Mesenchymal stem cell (in vitro differentiated cells and primary cell): ENCODE data around the gene ABI3BP.

ENCODE experiments used
- DNase-seq: peaks from one replicate; pipeline ENCODE4 v3.0.0-alpha.2; 2013
- H2AFZ ChIP-seq: one replicate; pipeline ENCODE4 v1.6.1; 2013; ENCODE audit warnings: low read depth, mild to moderate bottlenecking, control low read depth, inconsistent platforms, low read length, moderate library complexity
- H2AK5ac ChIP-seq: 2 replicates; pipeline ENCODE4 v1.6.1; 2013; ENCODE audit warnings: low read length, moderate library complexity, mild to moderate bottlenecking, inconsistent platforms; ENCODE audit not compliant: severe bottlenecking
- H2BK120ac ChIP-seq: one replicate; pipeline ENCODE4 v1.6.1; 2013; ENCODE audit warnings: low read depth, mild to moderate bottlenecking, inconsistent platforms, low read length, moderate library complexity
- H2BK12ac ChIP-seq, 2 experiments: one replicate each; pipeline ENCODE4 v1.6.1; 2013; ENCODE audit warnings: inconsistent platforms in 2 of 2, low read length in 2 of 2, mild to moderate bottlenecking in 2 of 2, moderate library complexity in 2 of 2, control low read depth in 1 of 2
- H2BK15ac ChIP-seq: one replicate; pipeline ENCODE4 v1.6.1; 2013; ENCODE audit warnings: mild to moderate bottlenecking, low read depth, inconsistent platforms; ENCODE audit not compliant: poor library complexity, severe bottlenecking
- H2BK5ac ChIP-seq: 2 replicates; pipeline ENCODE4 v1.6.1; 2013; ENCODE audit warnings: low read depth, mild to moderate bottlenecking, low read length, control low read depth, inconsistent platforms; ENCODE audit not compliant: poor library complexity, severe bottlenecking
- H3K14ac ChIP-seq, 2 experiments: one replicate each; pipeline ENCODE4 v1.6.1; 2013; ENCODE audit warnings: inconsistent platforms in 2 of 2, low read length in 2 of 2, control low read depth in 1 of 2, mild to moderate bottlenecking in 1 of 2, moderate library complexity in 1 of 2
- H3K18ac ChIP-seq, 2 experiments: one replicate each; pipeline ENCODE4 v1.6.1; 2013; ENCODE audit warnings: inconsistent platforms in 2 of 2, low read length in 2 of 2, control low read depth in 1 of 2, low read depth in 1 of 2, mild to moderate bottlenecking in 1 of 2
- H3K23ac ChIP-seq, 2 experiments: one replicate each; pipeline ENCODE4 v1.6.1; 2013; ENCODE audit warnings: inconsistent platforms in 2 of 2, low read length in 2 of 2, mild to moderate bottlenecking in 2 of 2, moderate library complexity in 2 of 2, control low read depth in 1 of 2
- H3K27ac ChIP-seq: 2 replicates; pipeline ENCODE4 v1.5.1; 2013; ENCODE audit warnings: mild to moderate bottlenecking, moderate library complexity, low read length, control low read depth, inconsistent platforms; ENCODE audit not compliant: poor library complexity, severe bottlenecking
- H3K27me3 ChIP-seq, 2 experiments: 2 replicates each; pipeline versions ENCODE4 v1.6.1 to v1.7.0; 2013; ENCODE audit warnings: low read length in 2 of 2, mild to moderate bottlenecking in 2 of 2, moderate library complexity in 2 of 2, control low read depth in 1 of 2, inconsistent platforms in 1 of 2; ENCODE audit not compliant: control insufficient read depth in 1 of 2, insufficient read depth in 1 of 2
- H3K36me3 ChIP-seq, 2 experiments: 2 replicates each; pipeline versions ENCODE4 v1.6.1 to v1.7.0; 2013; ENCODE audit warnings: low read length in 2 of 2, control low read depth in 1 of 2, inconsistent platforms in 1 of 2, low read depth in 1 of 2, mild to moderate bottlenecking in 1 of 2; ENCODE audit not compliant: insufficient read depth in 2 of 2, control insufficient read depth in 1 of 2
- H3K4ac ChIP-seq, 2 experiments: one replicate each; pipeline ENCODE4 v1.6.1; 2013; ENCODE audit warnings: inconsistent platforms in 2 of 2, low read length in 2 of 2, mild to moderate bottlenecking in 2 of 2, moderate library complexity in 2 of 2, control low read depth in 1 of 2, low read depth in 1 of 2
- H3K4me1 ChIP-seq: 2 replicates; pipeline ENCODE4 v1.6.1; 2013; ENCODE audit warnings: low read depth, low read length, control low read depth; ENCODE audit not compliant: control insufficient read depth, insufficient read depth
- H3K4me2 ChIP-seq: 2 replicates; pipeline ENCODE4 v1.6.1; 2013; ENCODE audit warnings: low read length, mild to moderate bottlenecking, inconsistent platforms; ENCODE audit not compliant: poor library complexity, severe bottlenecking
- H3K4me3 ChIP-seq, 2 experiments: 2 replicates each; pipeline versions ENCODE4 v1.5.1 to v1.7.0; 2013; ENCODE audit warnings: low read length in 2 of 2, mild to moderate bottlenecking in 2 of 2, control low read depth in 1 of 2, low read depth in 1 of 2; ENCODE audit not compliant: insufficient read depth in 1 of 2
- H3K79me1 ChIP-seq: replicated peaks from 2 replicates; pipeline ENCODE4 v1.6.1; 2013; ENCODE audit warnings: mild to moderate bottlenecking, control low read depth, low read length, inconsistent platforms; ENCODE audit not compliant: poor library complexity, severe bottlenecking
- H3K9ac ChIP-seq: 2 replicates; pipeline ENCODE4 v1.7.0; 2013; ENCODE audit warnings: mild to moderate bottlenecking, low read length, moderate library complexity
- H3K9me3 ChIP-seq: 2 replicates; pipeline ENCODE4 v1.7.0; 2013; ENCODE audit warnings: mild to moderate bottlenecking, low read length; ENCODE audit not compliant: control insufficient read depth
- H4K8ac ChIP-seq: one replicate; pipeline ENCODE4 v1.6.1; 2013; ENCODE audit warnings: inconsistent platforms, mild to moderate bottlenecking, low read length, moderate library complexity
- H4K91ac ChIP-seq: one replicate; pipeline ENCODE4 v1.6.1; 2013; ENCODE audit warnings: mild to moderate bottlenecking, low read length, inconsistent platforms
- WGBS: methylation state at CpG from one replicate; pipeline ENCODE4 v1.1.7; 2013; ENCODE audit warnings: mixed read lengths; 5-methylcytosine and 5-hydroxymethylcytosine counted together

ABI3BP gene

GRCh38 chr3:100927775-100928174 is 65.4 kb downstream of the ABI3BP start:
- Histone ChIP-seq H3K9ac (peak overlapping the region; percentile 87), H3K4me2 (no peak overlapping the region), H2BK5ac (no peak overlapping the region), H3K79me1 (no peaks in the 10 kb centered on the region), H2AK5ac (no peak overlapping the region), H3K18ac (no peak overlapping the region), H2BK12ac (no peak overlapping the region), H3K36me3 (peaks cover 0 to 26% of the 10 kb centered on the region in 2 experiments), H2BK15ac (no peak overlapping the region), H3K9me3 (no peaks in the 10 kb centered on the region), H2AFZ (no peak overlapping the region), H2BK120ac (no peak overlapping the region), H4K8ac (no peak overlapping the region), H4K91ac (no peak overlapping the region), H3K14ac (no peak overlapping the region), H3K4ac (no peak overlapping the region), H3K27ac (no peak overlapping the region), H3K4me3 (no peak overlapping the region), H3K27me3 (no peaks in the 10 kb centered on the region), H3K4me1 (no peaks in the 10 kb centered on the region), H3K23ac (no peak overlapping the region)
- no peak for DNase-seq

GRCh38 chr3:100915706-100916495 is 77.3 kb downstream of the ABI3BP start:
- no peaks in the 10 kb centered on the region for H3K79me1 ChIP-seq
- no peak overlapping the region for H2AFZ ChIP-seq
- H3K23ac ChIP-seq, result no peak overlapping the region
- WGBS, result 79% methylated on average over 7 of the region's 10 CpGs
- peak overlapping the region; percentile 1 for H3K9ac ChIP-seq
- H3K27me3 ChIP-seq, result no peaks in the 10 kb centered on the region
- H3K4me3 ChIP-seq, result no peak overlapping the region
- no peaks in the 10 kb centered on the region for H3K9me3 ChIP-seq
- no peak overlapping the region for H3K4me2 ChIP-seq
- H3K36me3 ChIP-seq, result peaks cover 0 to 71% of the 10 kb centered on the region in 2 experiments
- H2BK5ac ChIP-seq, result no peak overlapping the region
- H3K4me1 ChIP-seq, result peaks cover 10% of the 10 kb centered on the region
- no peak for DNase-seq
- H2AK5ac ChIP-seq, result no peak overlapping the region
- no peak overlapping the region for H4K91ac ChIP-seq
- H3K4ac ChIP-seq, result no peak overlapping the region
- H2BK120ac ChIP-seq, result no peak overlapping the region
- no peak overlapping the region for H3K14ac ChIP-seq
- no peak overlapping the region for H4K8ac ChIP-seq
- H2BK15ac ChIP-seq, result no peak overlapping the region
- no peak overlapping the region for H2BK12ac ChIP-seq
- peak overlapping the region; percentile 29 for H3K27ac ChIP-seq
- no peak overlapping the region for H3K18ac ChIP-seq

- Histone ChIP-seq H3K9me3 (peaks cover 2% of the 10 kb centered on the region), H3K4ac (no peak overlapping the region), H2BK5ac (no peak overlapping the region), H2AK5ac (no peak overlapping the region), H3K79me1 (no peaks in the 10 kb centered on the region), H3K4me3 (no peak overlapping the region), H3K14ac (no peak overlapping the region), H3K27ac (peak overlapping the region; percentile 66), H2BK12ac (no peak overlapping the region), H2AFZ (no peak overlapping the region), H3K27me3 (no peaks in the 10 kb centered on the region), H4K8ac (no peak overlapping the region), H3K9ac (peak overlapping the region; percentile 11), H2BK120ac (no peak overlapping the region), H3K36me3 (peaks cover 0 to 57% of the 10 kb centered on the region in 2 experiments), H3K4me2 (no peak overlapping the region), H3K4me1 (peaks cover 10% of the 10 kb centered on the region), H3K23ac (no peak overlapping the region), H2BK15ac (no peak overlapping the region), H3K18ac (no peak overlapping the region), H4K91ac (no peak overlapping the region)
- WGBS, result 83% methylated on average over 4 of the region's 5 CpGs
- peak; percentile 45 for DNase-seq
Measured at GRCh38 chr3:100913870-100914648, 79.2 kb downstream of the ABI3BP start.

- Histone ChIP-seq H3K4ac (no peak overlapping the region), H3K23ac (no peak overlapping the region), H4K91ac (no peak overlapping the region), H3K36me3 (peaks cover 0 to 49% of the 10 kb centered on the region in 2 experiments), H3K9me3 (peaks cover 3% of the 10 kb centered on the region), H3K4me1 (peaks cover 10% of the 10 kb centered on the region), H2AK5ac (peak overlapping the region; percentile 18), H3K14ac (no peak overlapping the region), H2BK15ac (no peak overlapping the region), H3K27me3 (no peaks in the 10 kb centered on the region), H3K4me2 (no peak overlapping the region), H3K79me1 (no peaks in the 10 kb centered on the region), H3K18ac (no peak overlapping the region), H2AFZ (no peak overlapping the region), H2BK120ac (no peak overlapping the region), H2BK12ac (no peak overlapping the region), H3K27ac (no peak overlapping the region), H4K8ac (no peak overlapping the region), H2BK5ac (no peak overlapping the region), H3K4me3 (no peak overlapping the region), H3K9ac (no peak overlapping the region)
- WGBS, result 87% methylated on average over 3 of the region's 4 CpGs
- DNase-seq, result no peak
Measured at GRCh38 chr3:100912976-100913545, 80.2 kb downstream of the ABI3BP start.
